HG03558 (cell line): Measurements from ENCODE around the gene MUC5B.

Source experiments
- ATAC-seq: cut with Tn5 transposase; IDR thresholded peaks from one replicate; pipeline ENCODE4 v1.9.1; 2021; ENCODE audit warnings: moderate number of reproducible peaks; ENCODE audit not compliant: unreplicated experiment; ENCODE audit errors: extremely low read depth

MUC5B gene

GRCh38 chr11:1292644-1293618 is 70.1 kb downstream of the MUC5B start:
- no peak for ATAC-seq

GRCh38 chr11:1293619-1294015 is 70.8 kb downstream of the MUC5B start:
- no peak for ATAC-seq

- no peak for ATAC-seq
Measured at GRCh38 chr11:1295086-1295485, 72.2 kb downstream of the MUC5B start.

- no peak for ATAC-seq
Measured at GRCh38 chr11:1295591-1295990, 72.7 kb downstream of the MUC5B start.

GRCh38 chr11:1296287-1296686 is 73.4 kb downstream of the MUC5B start:
- no peak for ATAC-seq

- no peak for ATAC-seq
Measured at GRCh38 chr11:1297011-1297575, 74.2 kb downstream of the MUC5B start.

- ATAC-seq, result no peak
Measured at GRCh38 chr11:1297576-1298473, 75.0 kb downstream of the MUC5B start.

- ATAC-seq, result no peak
Measured at GRCh38 chr11:1298695-1299492, 76.0 kb downstream of the MUC5B start.

GRCh38 chr11:1299621-1300020 is 76.8 kb downstream of the MUC5B start:
- ATAC-seq, result no peak

- no peak for ATAC-seq
Measured at GRCh38 chr11:1300121-1300520, 77.3 kb downstream of the MUC5B start.

GRCh38 chr11:1300569-1301187 is 77.8 kb downstream of the MUC5B start:
- no peak for ATAC-seq

- ATAC-seq, result no peak
Measured at GRCh38 chr11:1301220-1302000, 78.5 kb downstream of the MUC5B start.

GRCh38 chr11:1302041-1302460 is 79.2 kb downstream of the MUC5B start:
- no peak for ATAC-seq

- no peak for ATAC-seq
Measured at GRCh38 chr11:1302461-1303125, 79.7 kb downstream of the MUC5B start.

GRCh38 chr11:1303126-1303821 is 80.4 kb downstream of the MUC5B start:
- no peak for ATAC-seq

GRCh38 chr11:1303973-1304372 is 81.1 kb downstream of the MUC5B start:
- no peak for ATAC-seq

- no peak for ATAC-seq
Measured at GRCh38 chr11:1304380-1304779, 81.5 kb downstream of the MUC5B start.
